Smooth muscle cell of the brain vasculature (primary cell): Measurements from ENCODE around the gene RPL10A.
"Not testable (repeated sequence)": the region's sequence is repeated elsewhere in the genome, so short reads cannot be mapped to it uniquely, and the experiment has no call there.

Experiments used
- DNase-seq: peaks from one replicate; pipeline ENCODE4 v3.0.0-alpha.2; 2012; ENCODE audit warnings: low read depth, low spot score

Gene RPL10A

DNA sequence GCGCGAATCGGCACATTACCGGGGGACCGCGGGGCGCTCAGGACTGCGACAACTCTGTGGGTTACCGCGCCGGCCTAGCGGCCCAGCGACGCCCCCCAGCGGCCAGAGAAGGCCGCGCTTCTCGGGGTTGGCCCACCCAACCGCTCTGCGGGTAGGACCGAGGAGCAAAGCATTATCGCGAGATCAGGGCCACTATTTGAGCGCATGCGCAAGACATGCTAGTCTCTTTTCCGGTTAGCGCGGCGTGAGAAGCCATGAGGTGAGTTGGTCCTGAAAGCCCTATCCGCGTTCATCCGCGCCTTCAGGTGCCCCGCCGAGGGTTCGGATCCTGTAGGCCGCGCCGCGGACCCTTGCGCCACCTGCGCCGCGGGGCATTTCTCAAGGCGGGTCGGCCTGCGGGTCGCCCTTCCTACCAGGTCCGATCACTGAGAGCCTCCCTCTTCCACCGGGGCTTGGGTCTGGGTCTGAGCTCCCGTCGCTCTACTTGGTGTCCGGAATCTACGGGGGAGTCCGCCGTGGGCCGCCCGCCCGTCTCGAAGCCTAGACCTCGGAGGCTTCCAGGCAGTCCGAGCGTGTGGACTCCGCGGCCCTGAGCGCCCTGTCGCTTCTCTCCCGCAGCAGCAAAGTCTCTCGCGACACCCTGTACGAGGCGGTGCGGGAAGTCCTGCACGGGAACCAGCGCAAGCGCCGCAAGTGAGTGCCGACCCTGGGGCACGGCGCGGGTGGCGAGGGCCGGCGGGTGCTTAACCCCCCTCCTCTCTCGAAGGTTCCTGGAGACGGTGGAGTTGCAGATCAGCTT lies at the start of gene RPL10A:
RPL10A (plus strand) TSS at position 221 of the 799 bp plus-strand sequence; CDS start at position 255, 34 bp downstream.
- DNase-seq: peak; percentile 94

DNA sequence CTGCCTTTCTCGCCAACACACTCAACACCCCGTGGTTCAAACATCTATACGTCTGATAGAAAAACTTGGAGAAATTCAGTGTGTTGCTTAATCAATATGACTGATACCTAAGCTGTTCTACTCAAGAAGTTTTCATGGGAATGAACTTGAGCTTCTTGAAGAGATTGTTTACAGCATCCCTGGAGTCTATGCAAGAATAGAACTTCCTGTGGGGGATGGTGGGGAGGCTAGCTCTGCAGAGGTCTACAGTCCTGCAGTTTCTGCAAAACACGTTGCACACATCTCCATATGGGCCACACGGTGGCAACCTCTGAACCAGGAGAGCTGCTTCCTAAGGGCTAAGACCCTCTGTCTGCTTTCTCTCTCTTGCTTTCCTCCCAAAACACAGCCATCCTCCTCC lies 48.8 kb upstream of the RPL10A start:
- peak; percentile 72 for DNase-seq

DNA sequence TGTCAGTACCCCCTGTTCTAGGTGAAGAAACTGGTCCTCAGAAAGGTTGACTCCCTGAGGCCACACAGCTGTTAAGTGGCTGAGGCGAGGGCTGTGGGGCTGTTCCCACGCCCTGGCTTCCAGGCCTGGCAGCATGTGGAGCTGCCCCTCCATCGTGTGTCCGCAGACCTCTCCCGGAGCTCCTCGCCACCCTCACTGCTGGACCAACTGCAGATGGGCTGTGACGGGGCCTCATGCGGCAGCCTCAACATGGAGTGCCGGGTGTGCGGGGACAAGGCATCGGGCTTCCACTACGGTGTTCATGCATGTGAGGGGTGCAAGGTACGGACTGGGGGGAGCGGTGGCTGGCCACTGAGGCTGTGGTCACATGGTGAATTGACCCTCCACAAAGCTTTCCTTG lies 48.2 kb upstream of the RPL10A start:
- DNase-seq: no peak

DNA sequence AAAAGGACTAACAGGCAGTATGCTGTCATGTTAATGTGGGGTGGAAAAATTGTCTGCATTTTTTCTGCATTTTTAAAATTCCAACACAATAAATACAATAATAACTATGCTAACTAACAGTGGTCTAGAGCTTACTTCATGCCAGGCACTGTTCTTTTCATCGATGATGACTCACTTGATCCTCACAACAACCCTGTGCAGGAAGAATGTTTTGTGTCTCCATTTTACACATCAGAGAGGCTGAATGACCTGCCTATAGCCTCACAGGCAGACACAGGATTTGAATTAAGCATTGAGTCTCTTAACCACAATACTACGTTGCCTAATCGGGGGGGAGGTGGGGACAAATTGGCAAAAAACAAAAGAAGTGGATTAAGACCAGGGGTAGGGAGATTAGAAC lies 42.9 kb upstream of the RPL10A start:
- DNase-seq: no peak

DNA sequence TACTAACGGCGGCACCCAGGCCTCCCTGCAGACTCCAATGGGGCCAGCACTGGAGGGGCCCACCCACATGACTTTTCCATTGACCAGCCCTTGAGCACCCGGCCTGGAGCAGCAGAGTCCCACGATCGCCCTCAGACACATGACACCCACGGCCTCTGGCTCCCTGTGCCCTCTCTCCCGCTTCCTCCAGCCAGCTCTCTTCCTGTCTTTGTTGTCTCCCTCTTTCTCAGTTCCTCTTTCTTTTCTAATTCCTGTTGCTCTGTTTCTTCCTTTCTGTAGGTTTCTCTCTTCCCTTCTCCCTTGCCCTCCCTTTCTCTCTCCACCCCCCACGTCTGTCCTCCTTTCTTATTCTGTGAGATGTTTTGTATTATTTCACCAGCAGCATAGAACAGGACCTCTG lies 42.1 kb upstream of the RPL10A start:
- DNase-seq: no peak

DNA sequence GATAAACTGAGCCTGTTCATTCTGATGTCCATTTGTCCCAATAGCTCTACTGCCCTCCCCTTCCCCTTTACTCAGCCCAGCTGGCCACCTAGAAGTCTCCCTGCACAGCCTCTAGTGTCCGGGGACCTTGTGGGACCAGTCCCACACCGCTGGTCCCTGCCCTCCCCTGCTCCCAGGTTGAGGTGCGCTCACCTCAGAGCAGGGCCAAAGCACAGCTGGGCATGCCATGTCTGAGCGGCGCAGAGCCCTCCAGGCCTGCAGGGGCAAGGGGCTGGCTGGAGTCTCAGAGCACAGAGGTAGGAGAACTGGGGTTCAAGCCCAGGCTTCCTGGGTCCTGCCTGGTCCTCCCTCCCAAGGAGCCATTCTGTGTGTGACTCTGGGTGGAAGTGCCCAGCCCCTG lies 40.8 kb upstream of the RPL10A start:
- DNase-seq: no peak

DNA sequence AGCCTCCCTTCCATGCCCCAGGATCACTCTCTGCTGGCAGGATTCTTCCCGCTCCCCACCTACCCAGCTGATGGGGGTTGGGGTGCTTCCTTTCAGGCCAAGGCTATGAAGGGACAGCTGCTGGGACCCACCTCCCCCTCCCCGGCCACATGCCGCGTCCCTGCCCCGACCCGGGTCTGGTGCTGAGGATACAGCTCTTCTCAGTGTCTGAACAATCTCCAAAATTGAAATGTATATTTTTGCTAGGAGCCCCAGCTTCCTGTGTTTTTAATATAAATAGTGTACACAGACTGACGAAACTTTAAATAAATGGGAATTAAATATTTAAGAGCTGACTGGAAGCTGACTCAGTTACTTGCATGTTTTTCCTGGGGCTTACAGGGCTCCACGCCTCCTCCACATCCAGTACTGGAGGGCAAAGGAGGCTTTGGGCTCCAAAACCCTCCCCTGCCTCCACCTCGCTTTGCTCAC lies 40.3 kb upstream of the RPL10A start:
- DNase-seq: no peak

DNA sequence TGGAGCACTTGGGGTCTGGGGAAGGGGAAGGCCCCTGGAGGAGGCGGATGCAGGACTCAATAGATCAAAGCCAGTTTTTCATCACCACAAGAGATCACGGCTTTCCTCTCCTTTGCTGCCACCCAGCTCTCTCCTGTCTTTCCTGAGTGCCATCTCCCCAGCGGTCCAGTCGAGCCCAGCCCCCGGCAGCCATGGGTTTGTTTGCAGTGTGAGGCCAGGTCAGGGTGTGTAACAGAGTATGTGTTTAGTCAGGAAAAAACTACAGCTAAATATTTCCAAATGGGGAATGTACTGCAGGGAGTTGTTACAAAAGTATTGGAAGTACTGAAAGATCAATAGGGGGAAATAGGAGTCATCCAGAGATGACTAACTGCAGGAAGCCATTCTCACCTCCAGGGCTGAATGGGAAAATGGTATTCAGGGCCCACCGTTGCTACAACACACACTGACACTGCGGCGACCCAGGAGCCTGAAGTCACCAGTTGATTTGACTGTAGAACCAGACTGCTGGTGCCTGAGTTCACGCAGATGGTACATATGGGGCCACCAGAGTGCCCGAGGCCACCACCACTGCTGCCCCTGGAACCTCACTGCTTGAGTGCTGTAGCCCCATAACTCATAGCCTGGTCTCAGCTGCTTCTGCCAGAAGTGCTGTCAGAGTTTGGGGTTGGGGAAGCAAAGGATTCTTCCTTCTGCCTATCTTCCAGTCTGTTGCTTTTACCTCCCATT lies 39.6 kb upstream of the RPL10A start:
- DNase-seq: no peak

DNA sequence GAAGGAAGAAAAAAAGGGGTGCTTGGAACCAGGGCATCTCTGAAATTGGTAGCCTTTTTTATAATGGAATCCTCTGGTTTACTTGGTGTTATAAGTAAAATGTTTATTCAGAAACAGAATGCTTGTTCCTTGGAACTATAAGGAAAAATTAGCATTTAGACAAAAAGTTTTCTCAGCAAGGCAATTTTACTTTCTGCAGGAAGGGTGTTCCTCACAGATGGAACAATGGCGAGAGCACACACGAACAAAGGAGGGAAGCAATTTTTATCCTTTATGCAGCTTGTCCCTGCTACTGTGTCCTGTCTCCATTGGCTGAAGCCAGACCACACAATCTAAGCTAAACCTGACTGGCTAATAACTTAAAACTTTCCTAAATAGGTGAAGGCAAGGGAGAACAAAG lies 38.7 kb upstream of the RPL10A start:
- DNase-seq: no peak

DNA sequence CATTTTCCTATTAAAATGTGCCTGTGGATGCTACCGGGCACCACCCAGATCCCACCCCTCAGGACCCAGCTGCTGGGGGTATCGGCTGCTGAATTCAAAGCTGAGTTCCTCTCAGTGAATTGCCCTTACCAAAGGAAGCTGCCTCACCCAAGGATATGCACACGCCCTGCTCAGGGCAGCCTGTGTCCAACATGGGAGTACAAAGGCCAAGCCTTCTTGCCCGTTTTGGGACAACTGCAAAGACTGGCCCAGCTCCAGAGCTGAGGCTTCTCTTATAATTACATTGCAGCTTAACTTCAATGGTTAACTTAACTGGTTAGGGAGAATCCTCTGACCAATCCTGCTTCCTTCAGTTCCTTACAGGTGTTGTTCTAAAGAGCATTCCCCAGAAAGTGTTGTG lies 35.9 kb upstream of the RPL10A start:
- DNase-seq: no peak

DNA sequence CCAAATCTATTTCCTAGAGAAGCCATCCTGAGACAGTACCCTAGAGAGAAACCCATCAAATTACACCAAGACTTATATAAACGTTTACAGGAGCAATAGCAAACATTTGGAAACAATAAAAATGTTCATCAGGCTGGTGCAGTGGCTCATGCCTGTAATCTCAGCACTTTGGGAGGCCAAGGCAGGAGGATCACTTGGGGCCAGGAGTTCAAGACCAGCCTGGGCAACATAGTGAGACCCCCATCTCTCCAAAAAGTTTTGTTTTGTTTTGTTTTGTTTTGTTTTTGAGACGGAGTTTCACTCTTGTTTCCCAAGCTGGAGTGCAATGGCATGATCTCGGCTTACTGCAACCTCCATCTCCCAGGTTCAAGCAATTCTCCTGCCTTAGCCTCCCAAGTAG lies 35.5 kb upstream of the RPL10A start:
- DNase-seq: not testable (repeated sequence)

DNA sequence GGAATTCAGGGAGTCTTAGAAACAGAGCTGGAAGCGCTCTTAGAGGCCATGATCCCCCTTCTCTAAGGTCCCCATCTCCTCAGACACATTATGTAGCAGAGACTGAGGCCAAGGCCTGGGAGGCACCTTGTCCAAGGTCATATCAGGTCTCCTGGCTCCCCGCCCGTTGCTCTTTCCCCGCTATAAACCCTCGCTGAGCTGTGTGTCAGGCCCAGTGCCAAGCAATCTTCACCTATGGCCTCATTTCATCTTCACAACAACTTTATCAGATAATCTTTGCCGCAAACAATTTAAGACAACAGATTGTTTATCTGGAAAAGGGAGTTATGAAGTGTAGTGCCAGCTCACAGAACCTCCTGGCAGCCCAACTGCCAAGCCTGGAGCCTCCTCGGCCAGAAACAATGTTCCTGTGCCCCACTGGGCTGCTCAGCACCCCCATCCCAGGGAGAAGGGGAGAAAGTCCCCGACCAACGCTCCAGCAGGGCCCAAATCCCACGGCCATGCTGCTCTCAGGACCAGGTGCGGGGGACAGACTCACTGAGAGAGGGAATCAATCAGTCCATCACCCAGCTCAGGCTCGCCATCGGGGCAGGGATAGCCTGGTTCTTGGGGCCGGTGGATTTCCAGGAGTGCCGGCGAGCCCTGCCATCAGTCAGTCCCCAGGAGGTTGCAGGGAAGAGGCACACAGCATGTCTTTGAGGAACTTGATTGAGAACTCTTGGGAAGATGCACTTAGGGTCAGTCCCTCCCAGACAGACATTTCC lies 32.9 kb upstream of the RPL10A start:
- DNase-seq: no peak

DNA sequence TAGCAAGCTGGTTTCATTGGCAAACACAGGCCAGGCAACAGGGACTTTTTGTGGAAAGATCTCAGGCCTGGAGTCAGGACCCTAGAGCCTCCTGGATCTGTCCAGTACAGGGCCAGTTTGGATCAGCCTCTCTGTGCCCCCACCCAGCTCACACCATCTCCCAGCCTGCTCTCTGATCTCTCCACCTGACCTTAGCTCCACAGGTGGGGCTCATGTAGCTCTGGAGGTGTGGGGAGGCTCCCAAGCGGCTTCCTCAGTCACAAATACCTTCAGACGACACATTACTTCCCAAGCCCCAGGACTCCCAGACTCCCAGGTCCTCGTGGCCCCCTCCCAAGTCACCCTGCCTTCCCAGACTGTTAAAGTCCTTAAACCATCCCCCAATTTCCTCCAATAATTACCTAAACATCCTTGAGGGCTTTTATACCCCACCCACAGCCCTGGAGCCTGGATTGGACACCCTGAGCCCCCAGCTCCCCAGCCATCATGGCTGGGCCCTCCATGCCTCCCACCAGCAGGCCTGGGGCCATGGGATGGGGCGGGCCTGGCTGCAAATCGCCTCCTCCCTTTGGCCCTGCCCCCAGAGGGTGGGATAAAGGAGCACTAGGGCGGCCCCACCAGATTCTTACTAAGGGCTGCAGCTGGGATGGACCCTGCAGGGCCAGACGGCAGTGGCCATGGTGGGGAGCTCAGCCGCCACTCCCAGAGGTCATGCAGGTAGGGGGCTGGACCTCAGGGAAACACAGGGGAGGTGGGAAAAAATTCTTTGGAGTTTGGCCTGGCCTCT lies 31.9 kb upstream of the RPL10A start:
- DNase-seq: no peak

DNA sequence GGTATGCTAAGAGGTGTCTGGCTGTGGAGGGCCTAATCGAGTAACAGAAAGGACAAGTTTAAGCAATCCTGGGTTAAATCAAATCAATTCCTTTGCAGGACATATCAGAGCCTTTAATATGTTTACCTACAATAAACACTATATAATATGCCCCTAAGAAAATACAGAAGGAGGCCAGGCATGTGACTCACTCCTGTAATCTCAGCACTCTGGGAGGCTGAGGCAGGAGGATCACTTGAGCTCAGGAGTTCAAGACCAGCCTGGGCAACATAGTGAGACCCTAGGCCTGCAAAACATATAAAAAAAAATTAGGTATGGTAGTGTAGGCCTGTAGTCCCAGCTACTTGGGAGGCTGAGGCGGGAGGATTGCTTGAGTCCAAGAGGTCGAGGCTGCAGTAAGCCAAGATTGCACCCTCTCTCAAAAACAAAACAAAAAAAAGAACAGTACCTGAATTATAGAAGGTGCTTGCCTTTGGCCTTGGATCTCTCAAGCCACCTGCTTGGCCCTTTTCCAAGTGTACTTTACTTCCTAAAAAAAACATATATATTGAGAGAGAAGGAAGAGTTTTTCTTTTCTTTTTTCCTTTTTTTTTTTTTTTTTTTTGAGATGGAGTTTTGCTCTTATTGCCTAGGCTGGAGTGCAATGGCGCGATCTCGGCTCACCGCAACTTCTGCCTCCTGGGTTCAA lies 29.7 kb upstream of the RPL10A start:
- not testable (repeated sequence) for DNase-seq

DNA sequence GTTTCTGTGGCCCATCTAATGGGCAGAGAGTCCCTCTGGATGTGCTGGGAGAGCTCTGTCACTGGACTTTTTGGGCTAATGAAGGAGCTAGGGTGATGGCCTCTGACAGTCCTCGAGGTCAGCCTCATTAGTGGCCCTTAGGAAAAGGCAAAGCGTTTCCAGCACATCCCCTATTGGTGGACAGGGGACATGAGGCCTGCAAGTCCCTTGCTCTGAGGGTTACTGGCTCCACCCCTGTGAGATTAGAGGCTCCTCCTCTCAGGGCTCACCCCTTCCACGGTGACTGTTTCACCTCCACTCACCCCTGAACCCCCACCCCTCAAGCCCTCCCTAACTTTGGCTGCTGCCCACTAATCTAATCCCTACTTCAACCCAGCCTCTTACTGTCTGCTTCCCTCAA lies 28.9 kb upstream of the RPL10A start:
- no peak for DNase-seq

DNA sequence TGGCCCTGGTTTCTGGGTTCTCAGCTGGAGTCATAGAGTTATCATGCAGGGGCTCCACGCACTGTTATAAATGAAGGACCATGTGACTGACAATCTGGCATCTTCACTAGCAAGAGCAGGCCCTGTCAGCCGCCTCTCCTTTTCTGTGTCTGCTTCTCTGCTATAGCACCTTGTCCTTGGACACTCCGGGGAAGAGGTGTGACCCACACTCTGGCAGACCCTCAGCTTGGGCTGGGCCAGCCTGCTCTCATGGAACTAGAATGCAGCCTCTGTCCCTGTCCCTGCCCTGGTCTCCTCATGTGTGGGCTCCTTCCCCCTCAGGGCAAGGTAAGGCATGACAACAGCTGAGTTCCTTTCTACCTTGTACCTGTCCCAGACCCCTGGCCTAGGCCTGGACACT lies 27.0 kb upstream of the RPL10A start:
- no peak for DNase-seq

DNA sequence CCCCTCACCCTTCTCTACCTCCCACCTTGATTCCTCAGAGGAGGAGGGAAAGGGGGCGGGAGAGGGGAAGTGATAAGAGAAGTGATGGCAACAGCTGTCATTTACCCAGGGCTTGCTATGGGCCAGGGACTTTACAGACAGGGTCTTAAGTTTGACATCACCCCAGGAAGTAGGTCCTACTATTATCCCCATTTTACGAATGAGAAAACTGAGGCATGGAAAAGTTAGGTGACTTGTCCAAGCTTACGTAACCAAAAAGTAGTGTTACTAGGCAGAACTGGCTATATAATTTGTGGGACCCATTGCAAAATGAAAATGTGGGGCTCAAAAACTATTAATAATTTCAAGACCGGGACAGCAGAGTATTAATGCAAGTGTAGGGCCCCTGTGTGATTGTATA lies 26.6 kb upstream of the RPL10A start:
- DNase-seq: no peak

DNA sequence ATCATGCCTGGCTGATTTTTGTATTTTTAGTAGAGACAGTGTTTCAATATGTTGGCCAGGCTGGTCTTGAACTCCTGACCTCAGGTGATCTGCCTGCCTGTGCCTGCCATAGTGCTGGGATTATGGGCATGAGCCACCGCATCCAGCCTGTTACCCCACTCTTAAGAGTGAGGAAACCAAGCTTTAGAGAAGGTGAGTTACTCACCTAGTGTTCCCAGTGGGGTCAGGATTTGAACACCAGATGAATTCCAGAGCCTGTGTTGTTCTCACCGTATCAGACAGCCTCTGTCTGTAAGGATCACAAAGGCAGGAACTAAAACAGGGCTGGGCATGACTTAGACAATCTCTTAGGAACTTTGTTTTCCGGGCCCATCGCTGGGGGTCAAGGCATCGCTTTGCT lies 25.5 kb upstream of the RPL10A start:
- DNase-seq: no peak

DNA sequence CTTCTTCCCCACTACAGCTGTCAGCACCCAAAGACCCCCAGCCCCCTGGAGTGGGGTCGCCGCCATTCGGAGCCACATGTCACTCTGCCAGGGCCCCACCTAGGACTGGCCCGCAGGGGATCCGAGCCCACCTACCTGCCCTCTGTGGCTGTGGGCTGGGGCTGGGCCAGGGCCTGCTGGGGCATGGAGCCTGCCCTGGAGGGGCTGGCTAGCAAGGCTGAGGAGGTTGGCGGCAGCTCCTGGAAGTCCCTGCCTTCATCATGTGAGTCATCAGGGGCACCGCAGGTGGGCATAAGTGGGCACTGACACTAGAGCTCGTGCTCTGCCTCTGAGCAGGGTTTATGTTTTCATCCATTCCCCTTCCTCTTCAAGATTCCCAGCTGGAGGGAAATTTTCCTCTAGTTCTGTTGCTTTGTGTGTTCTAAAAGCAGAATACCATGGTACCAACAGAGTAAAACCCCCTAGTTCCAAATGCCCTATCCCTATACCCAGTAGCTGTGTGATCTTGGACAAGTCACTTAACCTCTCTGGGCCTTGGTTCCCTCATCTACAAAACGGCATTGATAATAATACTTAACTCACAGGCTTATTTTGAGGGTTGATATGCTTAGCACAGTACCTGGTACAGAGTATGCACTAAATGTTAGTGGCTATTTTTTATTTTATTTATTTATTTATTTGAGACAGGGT lies 24.7 kb upstream of the RPL10A start:
- no peak for DNase-seq

DNA sequence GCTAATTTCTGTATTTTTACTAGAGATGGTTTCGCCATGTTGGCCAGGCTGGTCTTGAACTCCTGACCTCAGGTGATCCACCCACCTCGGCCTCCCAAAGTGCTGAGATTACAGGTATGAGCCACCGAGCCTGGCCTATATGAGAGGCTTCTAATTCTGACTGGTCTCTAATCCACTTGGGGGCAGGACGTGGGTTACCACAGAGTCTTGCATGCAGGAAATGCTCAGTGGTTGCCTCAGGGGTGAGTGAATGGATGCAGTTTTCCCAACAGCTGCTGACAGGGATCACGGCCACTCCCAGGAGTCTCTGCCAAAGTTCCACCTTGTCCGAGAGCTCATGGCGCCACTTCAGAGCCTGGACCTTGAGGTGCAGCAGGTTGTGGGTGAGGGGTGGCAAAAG lies 22.5 kb upstream of the RPL10A start:
- no peak for DNase-seq
